H1 (cell line): ENCODE data around the gene ALG5. TPM values are rescaled to one million over a fixed set of nuclear protein-coding genes. Genes with fewer than 3 reads are reported as not detected.

Experiments used
- CTCF ChIA-PET: fragments of 300-600 bp; sonication (Branson Sonifier 250); formaldehyde crosslinking; loops from one replicate; lab custom pipeline; 2021; ENCODE audit not compliant: partially characterized antibody; lab: Charles Lee
- POLR2A ChIA-PET: fragments of 300-600 bp; sonication (Branson Sonifier 250); formaldehyde crosslinking; loops from one replicate; lab custom pipeline; 2021; ENCODE audit warnings: inconsistent platforms; ENCODE audit not compliant: partially characterized antibody; lab: Charles Lee
- DNase-seq, 2 experiments: peaks; one replicate each; pipeline versions ENCODE4 v3.0.0 to v3.0.0-alpha.2; 2010 to 2022; ENCODE audit warnings: low spot score in 2 of 2, low read depth in 1 of 2, mixed read lengths in 1 of 2
- FAIRE-seq: peaks from 2 replicates; lab custom pipeline; 2011; peaks lifted over from hg19 to GRCh38; lab: Jason Lieb, UNC
- H2AFZ ChIP-seq: 2 replicates; pipeline ENCODE4 v1.8.1; 2012; ENCODE audit warnings: low read length, inconsistent platforms
- H2AK5ac ChIP-seq: 2 replicates; pipeline ENCODE4 v1.6.1; 2013; ENCODE audit warnings: low read depth, low read length
- H2BK120ac ChIP-seq: replicated peaks from 2 replicates; pipeline ENCODE3; 2013; ENCODE audit warnings: low read depth, low read length, inconsistent platforms
- H2BK12ac ChIP-seq: 2 replicates; pipeline ENCODE4 v1.6.1; 2013; ENCODE audit warnings: low read depth, low read length
- H2BK15ac ChIP-seq: 2 replicates; pipeline ENCODE4 v1.6.1; 2013; ENCODE audit warnings: low read length
- H2BK20ac ChIP-seq: 2 replicates; pipeline ENCODE4 v1.6.1; 2013; ENCODE audit warnings: low read length
- H2BK5ac ChIP-seq: 2 replicates; pipeline ENCODE4 v1.6.1; 2013; ENCODE audit warnings: low read depth, low read length
- H3K14ac ChIP-seq: 2 replicates; pipeline ENCODE4 v1.6.1; 2013; ENCODE audit warnings: inconsistent platforms; ENCODE audit not compliant: insufficient read length
- H3K18ac ChIP-seq: 2 replicates; pipeline ENCODE4 v1.6.1; 2013; ENCODE audit warnings: low read length; ENCODE audit errors: extremely low read depth
- H3K23ac ChIP-seq: 2 replicates; pipeline ENCODE4 v1.6.1; 2013; ENCODE audit warnings: inconsistent platforms; ENCODE audit not compliant: insufficient read length
- H3K23me2 ChIP-seq: 2 replicates; pipeline ENCODE4 v1.6.1; 2013; ENCODE audit warnings: low read depth, low read length
- H3K27ac ChIP-seq: 2 replicates; pipeline ENCODE4 v1.6.1; 2011; ENCODE audit warnings: low read depth, low read length, inconsistent platforms
- H3K27me3 ChIP-seq, 4 experiments: replicated peaks in 1 of 4; 1 replicate in 1 of 4; 2 replicates in 3 of 4; pipeline versions ENCODE4 v1.6.1 to v1.8.1; 2011 to 2013; ENCODE audit warnings: low read length in 3 of 4, mild to moderate bottlenecking in 3 of 4, inconsistent platforms in 2 of 4, mixed read lengths in 2 of 4, moderate library complexity in 1 of 4; ENCODE audit not compliant: control insufficient read depth in 3 of 4, insufficient read depth in 3 of 4; ENCODE audit errors: extremely low read depth in 1 of 4
- H3K36me3 ChIP-seq, 4 experiments: 2 replicates each; pipeline versions ENCODE4 v1.6.1 to v1.8.1; 2011 to 2013; ENCODE audit warnings: mild to moderate bottlenecking in 4 of 4, low read length in 3 of 4, moderate library complexity in 2 of 4, control low read depth in 1 of 4, inconsistent platforms in 1 of 4; ENCODE audit not compliant: insufficient read depth in 4 of 4, control insufficient read depth in 2 of 4
- H3K4ac ChIP-seq: replicated peaks from 2 replicates; pipeline ENCODE3; 2013; ENCODE audit warnings: low read length, low read depth, mixed read lengths, inconsistent platforms; ENCODE audit not compliant: insufficient read length
- H3K4me1 ChIP-seq, 4 experiments: replicated peaks in 1 of 4; 1 replicate in 1 of 4; 2 replicates in 3 of 4; pipeline versions ENCODE4 v1.6.1 to v1.8.1; 2011 to 2013; ENCODE audit warnings: low read length in 3 of 4, inconsistent platforms in 2 of 4, mixed read lengths in 1 of 4; ENCODE audit not compliant: insufficient read depth in 4 of 4, control insufficient read depth in 3 of 4
- H3K4me2 ChIP-seq, 2 experiments: 2 replicates each; pipeline versions ENCODE4 v1.6.1 to v1.8.1; 2011 to 2013; ENCODE audit warnings: low read depth in 2 of 2, low read length in 2 of 2, control low read depth in 1 of 2, inconsistent platforms in 1 of 2, mild to moderate bottlenecking in 1 of 2; ENCODE audit not compliant: insufficient read depth in 1 of 2
- H3K4me3 ChIP-seq, 4 experiments: fragments of 200-600, 300-600 bp in 1 of 4; sonication (generic), shearing (Covaris generic), sonication (Bioruptor Twin) in 1 of 4; 2 replicates each; pipeline versions ENCODE4 v1.5.1 to v1.8.1; 2011 to 2016; ENCODE audit warnings: low read length in 4 of 4, low read depth in 3 of 4, control low read depth in 2 of 4, inconsistent platforms in 2 of 4, mild to moderate bottlenecking in 2 of 4, mixed read lengths in 1 of 4, moderate library complexity in 1 of 4; ENCODE audit not compliant: insufficient read depth in 2 of 4; ENCODE audit errors: extremely low read depth in 1 of 4
- H3K56ac ChIP-seq: replicated peaks from 2 replicates; pipeline ENCODE3; 2013; ENCODE audit warnings: low read depth, mild to moderate bottlenecking, mixed read lengths, low read length, inconsistent platforms; ENCODE audit not compliant: insufficient read length
- H3K79me1 ChIP-seq: 2 replicates; pipeline ENCODE4 v1.6.1; 2013; ENCODE audit warnings: low read depth, low read length, control low read depth
- H3K79me2 ChIP-seq, 2 experiments: 2 replicates each; pipeline versions ENCODE4 v1.6.1 to v1.8.1; 2012 to 2013; ENCODE audit warnings: low read length in 2 of 2, mild to moderate bottlenecking in 2 of 2, inconsistent platforms in 1 of 2; ENCODE audit not compliant: insufficient read depth in 2 of 2, control insufficient read depth in 1 of 2
- H3K9ac ChIP-seq, 4 experiments: replicated peaks in 1 of 4; 1 replicate in 1 of 4; 2 replicates in 3 of 4; pipeline versions ENCODE4 v1.6.1 to v1.8.1; 2011 to 2013; ENCODE audit warnings: low read depth in 3 of 4, low read length in 3 of 4, control low read depth in 2 of 4, mild to moderate bottlenecking in 2 of 4, moderate library complexity in 2 of 4, inconsistent platforms in 1 of 4; ENCODE audit errors: extremely low read depth in 1 of 4
- H3K9me3 ChIP-seq, 2 experiments: 2 replicates each; pipeline versions ENCODE4 v1.6.1 to v1.8.1; 2012 to 2013; ENCODE audit warnings: mild to moderate bottlenecking in 2 of 2, moderate library complexity in 2 of 2, control low read depth in 1 of 2, inconsistent platforms in 1 of 2, low read depth in 1 of 2, low read length in 1 of 2, mixed read lengths in 1 of 2; ENCODE audit not compliant: insufficient read depth in 2 of 2
- H4K20me1 ChIP-seq, 2 experiments: replicated peaks in 1 of 2; 2 replicates each; pipeline versions ENCODE3 to v1.8.1; 2011 to 2013; ENCODE audit warnings: inconsistent platforms in 2 of 2, low read length in 2 of 2, mild to moderate bottlenecking in 1 of 2; ENCODE audit not compliant: insufficient read depth in 2 of 2, control insufficient read depth in 1 of 2
- H4K5ac ChIP-seq: 2 replicates; pipeline ENCODE4 v1.6.1; 2013; ENCODE audit warnings: low read length, low read depth, mixed read lengths, inconsistent platforms; ENCODE audit not compliant: insufficient read length
- H4K8ac ChIP-seq: 2 replicates; pipeline ENCODE4 v1.8.0; 2013; ENCODE audit warnings: mild to moderate bottlenecking, moderate library complexity, low read length, inconsistent platforms; ENCODE audit not compliant: insufficient read depth; ENCODE audit errors: extremely low read depth
- H4K91ac ChIP-seq: replicated peaks from 2 replicates; pipeline ENCODE3; 2013; ENCODE audit warnings: low read length, mixed read lengths, inconsistent platforms; ENCODE audit not compliant: insufficient read length
- ASH2L ChIP-seq: fragments of 200-600, 300-600 bp; sonication (generic); IDR thresholded peaks from one replicate; pipeline ENCODE4 v1.7.1; 2017; ENCODE audit warnings: low read length
- CBX5 ChIP-seq: fragments of 300-800, 300-1000 bp; sonication (generic); IDR thresholded peaks from 2 replicates; pipeline ENCODE4 v1.7.1; 2016; ENCODE audit warnings: antibody characterized with exemption, low read length, low read depth
- EGR1 ChIP-seq: IDR thresholded peaks from 2 replicates; pipeline ENCODE4 v1.6.1; 2011; ENCODE audit warnings: low read depth, low read length, borderline replicate concordance
- MAX ChIP-seq: IDR thresholded peaks from 2 replicates; pipeline ENCODE4 v1.6.1; 2012; ENCODE audit warnings: inconsistent platforms
- RAD21 ChIP-seq, 2 experiments: IDR thresholded peaks in 1 of 2; conservative IDR thresholded peaks in 1 of 2; 2 replicates each; pipeline ENCODE4 v1.6.1; 2011; ENCODE audit warnings: low read depth in 2 of 2, low read length in 2 of 2, improper control_type of control experiment in 1 of 2, inconsistent platforms in 1 of 2, mild to moderate bottlenecking in 1 of 2, moderate library complexity in 1 of 2
- RXRA ChIP-seq: IDR thresholded peaks from 2 replicates; pipeline ENCODE4 v1.6.1; 2011; ENCODE audit warnings: low read depth, mild to moderate bottlenecking, low read length, moderate library complexity; ENCODE audit not compliant: insufficient read depth
- SAP30 ChIP-seq: fragments of 300-600 bp; sonication (generic); IDR thresholded peaks from 2 replicates; pipeline ENCODE4 v1.7.1; 2012; ENCODE audit warnings: low read length, moderate library complexity, mild to moderate bottlenecking, inconsistent platforms; ENCODE audit not compliant: insufficient read depth, insufficient replicate concordance
- SP2 ChIP-seq: IDR thresholded peaks from 2 replicates; pipeline ENCODE4 v1.6.1; 2012; ENCODE audit warnings: mild to moderate bottlenecking, low read length, inconsistent platforms
- TBP ChIP-seq: IDR thresholded peaks from 2 replicates; pipeline ENCODE4 v1.6.1; 2011; ENCODE audit warnings: low read depth, low read length, improper control_type of control experiment
- TCF12 ChIP-seq: IDR thresholded peaks from 2 replicates; pipeline ENCODE4 v1.6.1; 2011; ENCODE audit warnings: low read depth, mild to moderate bottlenecking, low read length
- TEAD4 ChIP-seq: IDR thresholded peaks from 2 replicates; pipeline ENCODE4 v1.6.1; 2012; ENCODE audit warnings: low read depth, low read length, inconsistent platforms, mixed read lengths
- USF2 ChIP-seq: IDR thresholded peaks from 2 replicates; pipeline ENCODE4 v1.6.1; 2011; ENCODE audit warnings: low read length, improper control_type of control experiment
- ZNF274 ChIP-seq: IDR thresholded peaks from 2 replicates; pipeline ENCODE4 v1.7.0; 2012; ENCODE audit warnings: low read length, borderline replicate concordance; ENCODE audit errors: extremely low read depth
- WGBS, 2 experiments: shearing (Covaris generic) in 1 of 2; methylation state at CpG; one replicate each; pipeline versions ENCODE4 v1.1.6 to v1.1.7; 2013 to 2015; ENCODE audit warnings: low lambda C conversion rate in 2 of 2, mixed read lengths in 2 of 2, inconsistent platforms in 1 of 2, low coverage in 1 of 2, missing lambda C conversion rate in 1 of 2; ENCODE audit not compliant: insufficient replicate concordance in 2 of 2, insufficient coverage in 1 of 2, insufficient read length in 1 of 2; ENCODE audit errors: extremely low coverage in 1 of 2, missing lambda C conversion rate in 1 of 2; 5-methylcytosine and 5-hydroxymethylcytosine counted together
- polyA plus RNA-seq, 7 experiments: library from polyadenylated mRNA; depleted of rRNA in 3 of 7; stranded (reverse) in 5 of 7; unstranded in 2 of 7; fragments of >200 nt in 5 of 7; fragments of 200-250 nt in 2 of 7; gene quantifications; 1 replicate in 5 of 7; 2 replicates in 1 of 7; 4 replicates in 1 of 7; pipeline versions ENCODE4 v1.2.1 to v1.2.3, GENCODE V29; 2011 to 2013; ENCODE audit warnings: missing spikeins in 2 of 7, mixed read lengths in 2 of 7
- total RNA-seq: library from RNA; stranded (reverse); fragmentation: NEBNext Ultra II Directional; extraction: Animal tissue kit (Norgen Biotek cat#: 25700); gene quantifications from 2 replicates; pipeline ENCODE4 v1.2.1, GENCODE V29; 2021

ALG5 gene
- total and polyA plus RNA-seq, 2 of the 8 experiments (the other 6 are each of a cell fraction or from before 2014, with no cell fraction given), result 15.0 to 24.3 TPM

DNA sequence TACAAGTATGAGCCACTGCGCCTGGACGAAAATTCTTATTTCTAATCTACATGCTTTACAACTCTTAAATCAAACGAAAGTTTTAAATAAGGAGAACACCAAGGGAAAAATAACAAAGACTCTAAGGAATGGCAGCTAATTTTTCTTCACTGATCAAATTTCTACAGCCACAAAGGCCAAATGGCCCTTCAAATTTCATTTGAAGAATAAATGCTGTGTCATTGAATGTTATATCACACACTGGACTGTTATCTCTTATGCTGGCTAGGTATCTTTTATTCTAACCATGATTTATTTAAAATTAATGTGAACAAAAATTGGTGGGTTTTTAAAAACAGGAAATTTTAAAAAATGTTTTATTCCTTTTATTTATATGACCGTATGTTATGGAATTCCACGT lies 93.2 kb downstream of the ALG5 start:
- POLR2A ChIA-PET, result no interaction called here
- Histone ChIP-seq H3K27ac (no peak overlapping the region), H3K4ac (no peak overlapping the region), H3K79me2 (no peaks in the 10 kb centered on the region), H2BK5ac (no peak overlapping the region), H2AK5ac (no peak overlapping the region), H3K23ac (no peak overlapping the region), H4K5ac (no peak overlapping the region), H3K23me2 (no peaks in the 10 kb centered on the region), H3K4me2 (no peak overlapping the region), H3K14ac (no peak overlapping the region), H3K4me1 (no peaks in the 10 kb centered on the region), H2BK120ac (no peak overlapping the region), H4K91ac (no peak overlapping the region), H2BK12ac (no peak overlapping the region), H3K56ac (no peak overlapping the region), H3K9me3 (no peaks in the 10 kb centered on the region), H4K20me1 (no peaks in the 10 kb centered on the region), H4K8ac (no peak overlapping the region), H3K36me3 (no peaks in the 10 kb centered on the region), H2BK20ac (no peak overlapping the region), H3K9ac (no peak overlapping the region), H3K4me3 (no peak overlapping the region), H3K79me1 (no peaks in the 10 kb centered on the region), H3K27me3 (no peaks in the 10 kb centered on the region), H3K18ac (no peak overlapping the region), H2AFZ (no peak overlapping the region), H2BK15ac (no peak overlapping the region)
- CTCF ChIA-PET, result no interaction called here
- FAIRE-seq (no peak), DNase-seq (no peak)
- 82% methylated on average over 5 of the region's 5 CpGs; no CpG with 5 or more reads in 1 of the 2 experiments for WGBS, 2 experiments
- TF ChIP-seq TBP (no peak), RAD21 (IDR thresholded peaks at IDR 0.05 in 1 of 2, conservative IDR thresholded peaks at IDR 0.05 in 1 of 2; ENCODE audit: low read depth in 2 of 2, low read length in 2 of 2) (no peak), ASH2L (no peak), ZNF274 (no peak), SP2 (no peak), TEAD4 (no peak), CBX5 (no peak), USF2 (no peak), TCF12 (no peak), EGR1 (no peak), SAP30 (no peak), RXRA (no peak), MAX (no peak)
